Dermis blood vessel endothelial cell (primary cell): ENCODE data around the gene PKD1L1. TPM values are rescaled to one million over a fixed set of nuclear protein-coding genes. Genes with fewer than 3 reads are reported as not detected.

Experiments used
- DNase-seq: peaks from one replicate; pipeline ENCODE4 v3.0.0; 2010
- total RNA-seq: library from RNA; depleted of rRNA; stranded (reverse); fragments of >200 nt; gene quantifications from 2 replicates; pipeline ENCODE4 v1.2.3, GENCODE V29; 2014

Gene PKD1L1
- total RNA-seq, 1 donor from 2014 or later: 21.4 TPM

GRCh38 chr7:47787249-47788069 is 160.8 kb downstream of the PKD1L1 start:
- DNase-seq: no peak

- peak; percentile 97 for DNase-seq
These were observed 161.6 kb downstream of the PKD1L1 start for GRCh38 chr7:47786557-47787248.

- no peak for DNase-seq
These were observed 162.2 kb downstream of the PKD1L1 start for GRCh38 chr7:47785923-47786556.

GRCh38 chr7:47783456-47784223 is 164.6 kb downstream of the PKD1L1 start:
- peak; percentile 93 for DNase-seq

GRCh38 chr7:47782792-47783191 is 165.5 kb downstream of the PKD1L1 start:
- no peak for DNase-seq

GRCh38 chr7:47782022-47782421 is 166.2 kb downstream of the PKD1L1 start:
- DNase-seq: no peak

- DNase-seq: no peak
These were observed 167.7 kb downstream of the PKD1L1 start for GRCh38 chr7:47780555-47780954.

GRCh38 chr7:47779341-47779771 is 168.9 kb downstream of the PKD1L1 start:
- DNase-seq: no peak

- no peak for DNase-seq
These were observed 170.1 kb downstream of the PKD1L1 start for GRCh38 chr7:47778153-47778661.

- DNase-seq: no peak
These were observed 170.6 kb downstream of the PKD1L1 start for GRCh38 chr7:47777531-47778152.

GRCh38 chr7:47776335-47776734 is 171.9 kb downstream of the PKD1L1 start:
- no peak for DNase-seq

GRCh38 chr7:47775238-47775637 is 173.0 kb downstream of the PKD1L1 start:
- DNase-seq: no peak

- no peak for DNase-seq
These were observed 175.8 kb downstream of the PKD1L1 start for GRCh38 chr7:47772492-47772891.

- no peak for DNase-seq
These were observed 176.3 kb downstream of the PKD1L1 start for GRCh38 chr7:47771990-47772360.

GRCh38 chr7:47771336-47771989 is 176.8 kb downstream of the PKD1L1 start:
- DNase-seq: no peak

- no peak for DNase-seq
These were observed 182.1 kb downstream of the PKD1L1 start for GRCh38 chr7:47766126-47766525.

GRCh38 chr7:47765373-47765979 is 182.8 kb downstream of the PKD1L1 start:
- DNase-seq: peak; percentile 56

- no peak for DNase-seq
These were observed 183.5 kb downstream of the PKD1L1 start for GRCh38 chr7:47764746-47765145.

- DNase-seq: peak; percentile 35
These were observed 184.9 kb downstream of the PKD1L1 start for GRCh38 chr7:47763063-47763974.

- DNase-seq: no peak
These were observed 185.6 kb downstream of the PKD1L1 start for GRCh38 chr7:47762746-47763062.
